ENCODE results near the gene PDIA4. TPM values are rescaled to one million over a fixed set of nuclear protein-coding genes. Genes with fewer than 3 reads are reported as not detected.
"Not testable (repeated sequence)": the region's sequence is repeated elsewhere in the genome, so short reads cannot be mapped to it uniquely, and the experiment has no call there.

Gene PDIA4
- total RNA-seq, 2 donors from 2014 or later = 32.3 to 48.9 TPM

GRCh38 chr7:149043936-149044335, 15.6 kb upstream of the PDIA4 start:
- Histone ChIP-seq H3K36me3 (no peaks in the 10 kb centered on the region), H3K9me3 (no peaks in the 10 kb centered on the region), H3K4me1 (no peaks in the 10 kb centered on the region), H3K27ac (no peak overlapping the region), H3K4me3 (no peak overlapping the region), H3K27me3 (no peaks in the 10 kb centered on the region)
- no peak for TF ChIP-seq CTCF (IDR thresholded peaks at IDR 0.05)
- no peak for DNase-seq (ENCODE audit: low spot score)

GRCh38 chr7:149041350-149041749, 13.0 kb upstream of the PDIA4 start:
- TF ChIP-seq CTCF (IDR thresholded peaks at IDR 0.05) = no peak
- H3K4me3 ChIP-seq = no peak overlapping the region
- H3K27ac ChIP-seq = no peak overlapping the region
- DNase-seq (ENCODE audit: low spot score) = no peak
- no peaks in the 10 kb centered on the region for H3K4me1 ChIP-seq
- no peaks in the 10 kb centered on the region for H3K36me3 ChIP-seq
- no peaks in the 10 kb centered on the region for H3K9me3 ChIP-seq
- no peaks in the 10 kb centered on the region for H3K27me3 ChIP-seq

- not testable (repeated sequence) for H3K36me3 ChIP-seq; H3K4me1 ChIP-seq; H3K9me3 ChIP-seq; H3K27ac ChIP-seq; H3K27me3 ChIP-seq; H3K4me3 ChIP-seq; DNase-seq (ENCODE audit: low spot score)
Measured at GRCh38 chr7:149038641-149039040, 10.3 kb upstream of the PDIA4 start.

GRCh38 chr7:149036676-149037075, 8.4 kb upstream of the PDIA4 start:
- no peak for DNase-seq (ENCODE audit: low spot score)
- no peaks in the 10 kb centered on the region for H3K9me3 ChIP-seq
- TF ChIP-seq CTCF (IDR thresholded peaks at IDR 0.05) = no peak

DNA sequence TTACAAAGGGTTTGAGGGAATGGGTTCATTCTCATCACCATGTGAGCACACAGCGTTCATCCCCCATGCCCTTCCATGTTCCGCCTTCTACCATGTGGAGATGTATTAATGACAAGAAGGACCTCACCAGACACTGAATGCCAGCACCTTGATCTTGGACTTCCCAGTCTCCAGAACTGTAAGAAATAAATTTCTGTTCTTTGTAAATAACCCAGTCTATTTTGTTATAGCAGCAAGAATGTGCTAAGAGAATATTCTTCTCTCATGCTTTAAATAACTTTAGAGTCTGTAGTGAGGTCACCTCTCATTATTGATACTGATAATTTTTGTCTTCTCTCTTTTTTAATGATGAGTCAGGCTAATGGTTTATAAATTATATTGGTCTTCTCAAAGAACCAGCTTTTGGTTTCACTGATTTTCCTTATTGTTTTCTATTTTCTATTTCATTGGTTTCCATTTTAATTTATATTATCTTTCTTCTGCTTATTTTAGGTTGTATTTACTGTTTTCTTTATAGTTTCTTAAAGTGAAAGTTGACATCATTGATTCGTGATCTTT, 3.1 kb upstream of the PDIA4 start:
- DNase-seq (ENCODE audit: low spot score) = no peak
- H3K4me3 ChIP-seq = no peak overlapping the region
- no peaks in the 10 kb centered on the region for H3K36me3 ChIP-seq
- no peaks in the 10 kb centered on the region for H3K9me3 ChIP-seq
- H3K27ac ChIP-seq = no peak overlapping the region
- H3K27me3 ChIP-seq = no peaks in the 10 kb centered on the region
- TF ChIP-seq CTCF (IDR thresholded peaks at IDR 0.05) = no peak
- H3K4me1 ChIP-seq = peaks cover 2 to 20% of the 10 kb centered on the region in 2 donors

More at GRCh38 chr7:149036676-149037075, 8.4 kb upstream of the PDIA4 start:
- Histone ChIP-seq H3K4me1 (no peaks in the 10 kb centered on the region), H3K27me3 (no peaks in the 10 kb centered on the region), H3K36me3 (no peaks in the 10 kb centered on the region), H3K27ac (no peak overlapping the region), H3K4me3 (no peak overlapping the region)

DNA sequence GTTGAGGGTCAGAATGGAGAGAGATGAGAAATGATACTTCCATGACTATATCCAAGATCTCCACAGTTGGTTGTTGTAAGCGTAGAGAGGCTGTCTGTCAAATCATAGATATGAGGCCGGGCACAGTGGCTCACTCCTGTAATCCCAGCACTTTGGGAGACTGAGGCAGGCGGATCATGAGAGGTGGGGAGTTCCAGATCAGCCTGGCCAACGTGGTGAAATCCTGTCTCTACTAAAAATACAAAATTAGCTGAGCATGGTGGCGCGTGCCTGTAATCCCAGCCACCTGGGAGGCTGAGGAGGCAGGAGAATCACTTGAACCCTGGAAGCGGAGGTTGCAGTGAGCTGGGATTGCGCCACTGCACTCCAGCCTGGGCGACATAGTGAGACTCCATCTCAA, 2.1 kb upstream of the PDIA4 start:
- H3K27ac ChIP-seq; H3K4me3 ChIP-seq; H3K9me3 ChIP-seq; DNase-seq (ENCODE audit: low spot score); H3K36me3 ChIP-seq; H3K27me3 ChIP-seq: not testable (repeated sequence)
- peaks cover 2 to 28% of the 10 kb centered on the region in 2 donors for H3K4me1 ChIP-seq

DNA sequence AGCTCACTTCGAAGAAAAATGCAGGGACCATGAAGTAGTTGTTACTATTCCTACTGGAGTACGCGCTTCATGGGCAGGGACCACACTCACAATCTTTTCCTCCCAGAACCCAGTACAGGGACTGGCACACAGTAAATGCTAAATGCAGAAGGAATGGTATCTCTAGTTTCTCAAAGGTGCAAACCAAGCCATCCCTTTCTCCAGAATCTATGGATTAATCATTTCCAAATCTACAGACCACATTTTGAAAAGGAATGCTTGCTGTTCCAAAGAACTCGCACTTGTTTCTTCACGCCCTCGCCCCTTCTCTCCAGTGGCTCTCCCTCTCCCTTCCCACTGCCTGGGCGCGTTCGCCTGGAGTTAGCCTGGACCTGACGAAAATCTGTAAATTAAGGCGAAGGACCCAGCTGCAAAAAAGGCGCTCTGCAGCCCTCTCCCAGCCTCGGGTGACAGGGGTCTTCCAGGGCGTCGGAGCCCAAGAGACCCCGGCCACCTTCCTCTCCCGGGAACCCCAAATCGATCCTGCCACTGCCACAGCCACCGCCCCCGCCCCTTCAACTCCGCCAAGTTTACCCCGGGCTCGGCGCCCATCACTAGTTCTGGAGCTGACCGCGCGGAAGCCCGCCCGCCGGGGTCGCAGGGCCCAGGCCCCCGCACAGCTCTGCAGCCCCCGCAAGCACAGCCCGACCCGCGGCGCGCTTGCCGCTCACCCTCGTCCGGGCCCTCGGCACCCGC, 527 bp downstream of the PDIA4 start:
- no peaks in the 10 kb centered on the region for H3K27me3 ChIP-seq
- H3K4me3 ChIP-seq = peak overlapping the region; percentile 79 to 95
- TF ChIP-seq CTCF (IDR thresholded peaks at IDR 0.05) = no peak
- H3K27ac ChIP-seq = peak overlapping the region; percentile 84 to 88
- no peak for DNase-seq (ENCODE audit: low spot score)
- H3K36me3 ChIP-seq = no peaks in the 10 kb centered on the region
- H3K4me1 ChIP-seq = peaks cover 2 to 32% of the 10 kb centered on the region in 2 donors
- no peaks in the 10 kb centered on the region for H3K9me3 ChIP-seq
